Osteocyte (in vitro differentiated cells): Measurements from ENCODE around the gene AICDA. TPM values are rescaled to one million over a fixed set of nuclear protein-coding genes. Genes with fewer than 3 reads are reported as not detected.

Experiments
- DNase-seq: peaks from one replicate; pipeline ENCODE4 v3.0.0; 2021; ENCODE audit warnings: mixed read lengths; ENCODE audit not compliant: unreplicated experiment; ENCODE audit errors: extremely low spot score
- H3K27ac Mint-ChIP-seq: one replicate; pipeline ENCODE4 v1.8.0; 2021; ENCODE audit warnings: mild to moderate bottlenecking, mixed read lengths; ENCODE audit not compliant: unreplicated experiment
- H3K27me3 Mint-ChIP-seq: one replicate; pipeline ENCODE4 v1.8.0; 2021; ENCODE audit warnings: mixed read lengths; ENCODE audit not compliant: unreplicated experiment
- H3K36me3 Mint-ChIP-seq: one replicate; pipeline ENCODE4 v1.8.0; 2021; ENCODE audit warnings: mixed read lengths; ENCODE audit not compliant: unreplicated experiment
- H3K4me1 Mint-ChIP-seq: one replicate; pipeline ENCODE4 v1.8.0; 2021; ENCODE audit warnings: mixed read lengths; ENCODE audit not compliant: unreplicated experiment
- H3K4me3 Mint-ChIP-seq: one replicate; pipeline ENCODE4 v1.8.0; 2021; ENCODE audit warnings: mild to moderate bottlenecking, moderate library complexity, mixed read lengths; ENCODE audit not compliant: unreplicated experiment
- H3K9me3 Mint-ChIP-seq: one replicate; pipeline ENCODE4 v1.8.0; 2021; ENCODE audit warnings: mixed read lengths; ENCODE audit not compliant: unreplicated experiment
- long read RNA-seq: library from polyadenylated mRNA; unstranded; transcript quantifications from one replicate; pipeline ENCODE4 v2.0.0, GENCODE V29; 2021
- total RNA-seq: library from RNA; stranded (reverse); gene quantifications from 2 replicates; pipeline ENCODE4 v1.2.1, GENCODE V29; 2021
- TF ChIP-seq, protein P1 (sequence below): fragments of 200-600 bp; sonication (generic); IDR thresholded peaks from 2 replicates; pipeline ENCODE4 v1.5.0; 2021; ENCODE audit warnings: antibody characterized with exemption, mild to moderate bottlenecking, moderate library complexity

Gene AICDA
- total RNA-seq, result not detected in 2 replicates
- long read RNA-seq, result 0 reads

DNA sequence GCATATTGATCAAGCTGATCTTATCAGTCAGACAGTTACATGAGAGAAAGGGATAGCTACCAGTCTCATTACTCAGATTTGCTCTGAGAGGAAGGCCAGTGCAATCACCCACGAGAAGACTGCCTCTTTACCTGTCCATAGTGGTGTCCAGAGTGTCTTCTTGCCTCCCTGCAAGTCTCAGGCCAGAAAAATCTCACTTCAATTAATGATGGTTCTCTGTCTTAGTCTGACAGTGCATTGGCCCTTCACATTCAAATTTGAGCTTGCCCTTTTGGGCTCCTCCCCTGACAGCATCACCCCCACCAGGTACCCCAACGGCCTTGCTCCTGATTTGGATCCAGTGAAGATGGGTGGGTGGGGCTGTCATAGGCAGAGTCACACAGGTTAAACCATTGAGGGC is at the start of gene AICDA:
Gene AICDA, minus strand, starts transcription at position 231 of the 400 bp plus-strand sequence. Its CDS starts 92 bp downstream, at position 139.
- H3K36me3 Mint-ChIP-seq, result no peaks in the 10 kb centered on the region

DNA sequence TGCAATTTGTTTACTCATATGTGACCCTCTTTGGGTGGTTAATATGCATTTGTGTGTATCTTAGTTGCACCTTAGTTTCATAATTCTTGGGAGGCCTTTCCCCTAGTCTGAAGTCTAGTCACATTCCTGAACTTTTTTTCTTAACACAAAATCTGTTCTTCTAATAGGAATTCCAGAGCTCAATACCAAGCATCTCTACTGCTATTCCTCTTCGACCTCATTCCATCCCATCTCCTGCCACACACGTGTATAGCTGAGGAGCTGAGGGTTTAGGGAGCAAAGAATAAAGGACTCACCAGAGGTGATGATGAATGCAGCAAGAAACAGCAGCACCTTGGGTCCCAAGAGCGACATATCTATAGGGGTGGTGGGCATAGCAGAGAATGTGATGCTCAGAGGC is 49.1 kb upstream of the AICDA start:
- DNase-seq, result no peak

More for the DNA sequence above, at the start of gene AICDA:
- no peak within 1 kb of the TSS for H3K4me3 Mint-ChIP-seq
- DNase-seq, result no peak
- H3K27me3 Mint-ChIP-seq, result peaks cover under 1% of the 10 kb centered on the region
- TF ChIP-seq, protein P1, sequence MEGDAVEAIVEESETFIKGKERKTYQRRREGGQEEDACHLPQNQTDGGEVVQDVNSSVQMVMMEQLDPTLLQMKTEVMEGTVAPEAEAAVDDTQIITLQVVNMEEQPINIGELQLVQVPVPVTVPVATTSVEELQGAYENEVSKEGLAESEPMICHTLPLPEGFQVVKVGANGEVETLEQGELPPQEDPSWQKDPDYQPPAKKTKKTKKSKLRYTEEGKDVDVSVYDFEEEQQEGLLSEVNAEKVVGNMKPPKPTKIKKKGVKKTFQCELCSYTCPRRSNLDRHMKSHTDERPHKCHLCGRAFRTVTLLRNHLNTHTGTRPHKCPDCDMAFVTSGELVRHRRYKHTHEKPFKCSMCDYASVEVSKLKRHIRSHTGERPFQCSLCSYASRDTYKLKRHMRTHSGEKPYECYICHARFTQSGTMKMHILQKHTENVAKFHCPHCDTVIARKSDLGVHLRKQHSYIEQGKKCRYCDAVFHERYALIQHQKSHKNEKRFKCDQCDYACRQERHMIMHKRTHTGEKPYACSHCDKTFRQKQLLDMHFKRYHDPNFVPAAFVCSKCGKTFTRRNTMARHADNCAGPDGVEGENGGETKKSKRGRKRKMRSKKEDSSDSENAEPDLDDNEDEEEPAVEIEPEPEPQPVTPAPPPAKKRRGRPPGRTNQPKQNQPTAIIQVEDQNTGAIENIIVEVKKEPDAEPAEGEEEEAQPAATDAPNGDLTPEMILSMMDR, result no peak
- no peak within 1 kb of the TSS for H3K27ac Mint-ChIP-seq
- peaks cover 8% of the 10 kb centered on the region for H3K4me1 Mint-ChIP-seq
- H3K9me3 Mint-ChIP-seq, result no peaks in the 10 kb centered on the region

DNA sequence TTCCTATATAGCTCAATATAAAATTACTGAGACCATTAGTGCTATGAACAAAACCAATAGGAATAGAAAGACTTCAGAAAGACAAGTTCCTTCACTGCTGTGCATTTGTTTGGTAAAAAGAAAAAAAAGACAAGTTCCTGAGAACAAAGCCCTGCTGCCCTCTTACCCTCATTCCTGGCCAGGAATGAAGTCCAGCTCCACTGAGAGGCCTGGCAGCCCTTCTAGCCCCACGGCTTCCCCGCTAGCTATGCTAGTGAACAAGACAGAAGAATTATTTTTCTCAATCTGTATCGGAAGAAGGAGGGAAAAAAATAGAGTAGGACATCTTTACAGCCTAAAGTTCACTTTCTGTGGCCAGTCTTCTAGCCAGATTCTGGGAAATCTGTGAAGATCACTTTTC is 48.4 kb upstream of the AICDA start:
- peaks cover 2% of the 10 kb centered on the region for H3K4me1 Mint-ChIP-seq
- TF ChIP-seq, protein P1, result no peak
- H3K36me3 Mint-ChIP-seq, result no peaks in the 10 kb centered on the region
- H3K9me3 Mint-ChIP-seq, result no peaks in the 10 kb centered on the region
- H3K27me3 Mint-ChIP-seq, result peaks cover 9% of the 10 kb centered on the region
- DNase-seq, result no peak
- no peak overlapping the region for H3K27ac Mint-ChIP-seq
- no peak overlapping the region for H3K4me3 Mint-ChIP-seq

More for the DNA sequence above, 49.1 kb upstream of the AICDA start:
- Mint-ChIP-seq H3K4me1 (peaks cover 2% of the 10 kb centered on the region), H3K27ac (no peak overlapping the region), H3K36me3 (no peaks in the 10 kb centered on the region), H3K9me3 (no peaks in the 10 kb centered on the region), H3K27me3 (peaks cover 9% of the 10 kb centered on the region), H3K4me3 (no peak overlapping the region)
- TF ChIP-seq, protein P1, result no peak

DNA sequence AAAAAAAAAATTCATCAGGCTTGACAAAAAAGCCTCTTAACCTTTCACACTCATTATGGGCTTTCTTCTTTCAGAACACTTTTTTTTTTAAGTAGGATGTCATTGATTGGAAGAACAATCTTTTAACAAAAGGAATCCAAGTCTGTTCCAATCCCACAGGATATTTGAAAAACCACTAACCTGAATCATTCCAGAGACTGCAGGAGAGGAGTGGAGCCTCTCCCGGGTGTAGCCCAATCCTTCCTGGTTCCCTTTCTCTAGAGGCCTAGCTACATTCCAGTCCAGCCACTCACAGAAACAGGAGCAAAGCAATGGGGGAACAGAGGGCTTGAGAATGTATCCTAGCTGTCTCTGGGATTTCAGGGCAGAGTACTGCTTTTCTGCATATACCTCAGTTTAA is 45.7 kb upstream of the AICDA start:
- Mint-ChIP-seq H3K4me3 (no peak overlapping the region), H3K4me1 (no peaks in the 10 kb centered on the region), H3K36me3 (no peaks in the 10 kb centered on the region), H3K9me3 (no peaks in the 10 kb centered on the region), H3K27ac (no peak overlapping the region), H3K27me3 (peaks cover 4% of the 10 kb centered on the region)
- no peak for DNase-seq
- TF ChIP-seq, protein P1, result no peak

DNA sequence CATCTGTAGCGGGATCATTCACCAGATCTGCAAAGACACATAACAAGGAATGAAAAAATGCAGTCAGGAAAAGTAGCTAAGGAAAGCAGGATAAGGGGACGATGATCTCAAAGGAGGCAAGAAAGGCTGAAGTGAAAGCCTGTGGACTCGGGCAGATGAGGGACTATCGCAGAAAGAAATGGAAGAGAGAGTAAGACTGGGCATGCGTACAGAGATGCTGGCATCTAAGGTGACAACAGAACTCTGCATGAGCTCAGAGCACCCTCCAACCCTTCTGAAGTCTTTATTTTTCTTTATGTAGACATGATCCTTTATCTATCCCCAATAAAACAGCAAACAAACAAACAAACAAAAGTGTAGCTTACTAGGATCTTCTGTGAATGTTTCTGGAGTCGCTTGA is 42.8 kb upstream of the AICDA start:
- H3K27me3 Mint-ChIP-seq, result peaks cover 4% of the 10 kb centered on the region
- H3K9me3 Mint-ChIP-seq, result no peaks in the 10 kb centered on the region
- no peak overlapping the region for H3K27ac Mint-ChIP-seq
- no peaks in the 10 kb centered on the region for H3K4me1 Mint-ChIP-seq
- TF ChIP-seq, protein P1, result no peak
- DNase-seq, result no peak
- H3K4me3 Mint-ChIP-seq, result no peak overlapping the region
- H3K36me3 Mint-ChIP-seq, result no peaks in the 10 kb centered on the region
